Motor neuron (in vitro differentiated cells): ENCODE data around the gene LACTB. TPM values are rescaled to one million over a fixed set of nuclear protein-coding genes. Genes with fewer than 3 reads are reported as not detected.

Experiments used
- ATAC-seq, 8 experiments: fragments of 200-7000 bp; cut with Tn5 transposase; replicated peaks in 6 of 8; 2 replicates each; pipeline ENCODE4 v1.8.0; 2021; ENCODE audit warnings: mild to moderate bottlenecking in 8 of 8, moderate library complexity in 8 of 8
- H3K27ac ChIP-seq, 2 donors: fragments of 250-450 bp; sonication (Bioruptor Pico); 2 replicates each; pipeline ENCODE4 v1.9.0; 2021; ENCODE audit warnings: antibody characterized with exemption in 2 of 2, mild to moderate bottlenecking in 2 of 2, moderate library complexity in 1 of 2
- H3K4me1 ChIP-seq, 2 donors: fragments of 250-450 bp; sonication (Bioruptor Pico); replicated peaks in 1 of 2; 2 replicates each; pipeline ENCODE4 v1.6.1; 2021; ENCODE audit warnings: antibody characterized with exemption in 2 of 2, mild to moderate bottlenecking in 2 of 2, moderate library complexity in 1 of 2
- H3K4me3 ChIP-seq, 5 donors: fragments of 250-450 bp; sonication (Bioruptor Pico); 2 replicates each; pipeline ENCODE4 v1.9.0; 2021; ENCODE audit warnings: antibody characterized with exemption in 5 of 5, mild to moderate bottlenecking in 5 of 5, moderate library complexity in 4 of 5
- WGBS, 10 experiments: fragments of 450-650 bp; shearing (Covaris generic); methylation state at CpG; one replicate each; pipeline ENCODE4 v1.0.0; 2022; 5-methylcytosine and 5-hydroxymethylcytosine counted together
- in situ Hi-C, 9 experiments: fragments of 400-800 bp; cut with MboI; loops; one replicate each; pipeline ENCODE4 v1.15.0; 2021; ENCODE audit warnings: low sequenced_read_pairs in 9 of 9, low pct_unique_long_range_greater_than_20kb in 2 of 9; ENCODE audit not compliant: unreplicated experiment in 9 of 9
- total RNA-seq, 8 experiments: library from RNA; unstranded; fragments of 300-600 nt; gene quantifications; 2 replicates each; pipeline versions ENCODE4 v1.2.3 to v1.2.4, GENCODE V29; 2022

LACTB gene
- total RNA-seq, 8 experiments from 2014 or later = 11.8 to 27.3 (median 15.0) TPM

GRCh38 chr15:63140936-63141335 is 19.3 kb downstream of the LACTB start:
- ATAC-seq = no peak
- no peaks in the 10 kb centered on the region for H3K4me1 ChIP-seq
- WGBS, 10 experiments = 67 to 100% (median 92%) methylated on average over 1 to 2 of the region's 2 CpGs; no CpG with 5 or more reads in 3 of the 10 experiments
- no peak overlapping the region for H3K27ac ChIP-seq
- in situ Hi-C loops = no loop called here
- no peak overlapping the region for H3K4me3 ChIP-seq

GRCh38 chr15:63145426-63145825 is 23.8 kb downstream of the LACTB start:
- no peak for ATAC-seq
- Histone ChIP-seq H3K4me1 (no peaks in the 10 kb centered on the region), H3K4me3 (no peak overlapping the region), H3K27ac (no peak overlapping the region)
- WGBS, 10 experiments = 50 to 100% (median 69%) methylated on average over 1 to 2 of the region's 2 CpGs; no CpG with 5 or more reads in 6 of the 10 experiments
- in situ Hi-C loops = no loop called here

- ATAC-seq = peak in 1 of 8 experiments; percentile 14
- Histone ChIP-seq H3K4me3 (no peak overlapping the region), H3K4me1 (no peaks in the 10 kb centered on the region), H3K27ac (no peak overlapping the region)
- WGBS, 10 experiments = 65 to 100% (median 97%) methylated on average over 1 to 3 of the region's 3 CpGs; no CpG with 5 or more reads in 4 of the 10 experiments
- in situ Hi-C loops = no loop called here
Measured at GRCh38 chr15:63146684-63147083, 25.0 kb downstream of the LACTB start.

- Histone ChIP-seq H3K4me1 (peaks cover 6 to 7% of the 10 kb centered on the region in 2 donors), H3K27ac (no peak overlapping the region), H3K4me3 (no peak overlapping the region)
- ATAC-seq = no peak
- 100% methylated on average over 1 of the region's 1 CpG; no CpG with 5 or more reads in 3 of the 10 experiments for WGBS, 10 experiments
- in situ Hi-C loops = loop anchor here in 1 of 9 experiments (25.0 kb wide), 2 partner anchors 111 to 261 kb away; no protein-coding TSS in a partner anchor
Measured at GRCh38 chr15:63151665-63152064, 30.0 kb downstream of the LACTB start.

- peak overlapping the region; percentile 65 to 92 (median 72) for H3K4me3 ChIP-seq
- ATAC-seq = no peak
- in situ Hi-C loops = loop anchor here in 1 of 9 experiments (25.0 kb wide), 2 partner anchors 107 to 257 kb away; no protein-coding TSS in a partner anchor
- H3K27ac ChIP-seq = no peak overlapping the region
- peaks cover 7 to 9% of the 10 kb centered on the region in 2 donors for H3K4me1 ChIP-seq
- WGBS, 10 experiments = 44 to 86% (median 58%) methylated on average over 2 to 3 of the region's 3 CpGs; no CpG with 5 or more reads in 2 of the 10 experiments
Measured at GRCh38 chr15:63155486-63155885, 33.8 kb downstream of the LACTB start.

- Histone ChIP-seq H3K4me1 (peaks cover 7 to 9% of the 10 kb centered on the region in 2 donors), H3K27ac (peak overlapping the region; percentile 81 to 96), H3K4me3 (peak overlapping the region; percentile 65 to 92 (median 72))
- no peak for ATAC-seq
- WGBS, 10 experiments = 0 to 4% (median 2%) methylated on average over 1 to 10 of the region's 10 CpGs
- in situ Hi-C loops = loop anchor here in 1 of 9 experiments (25.0 kb wide), 2 partner anchors 106 to 256 kb away; no protein-coding TSS in a partner anchor
Measured at GRCh38 chr15:63156086-63156710, 34.5 kb downstream of the LACTB start.

- in situ Hi-C loops = loop anchor here in 1 of 9 experiments (25.0 kb wide), 2 partner anchors 106 to 256 kb away; no protein-coding TSS in a partner anchor
- ATAC-seq = peak in 2 of 8 experiments; percentile 3 to 7
- peaks cover 7 to 9% of the 10 kb centered on the region in 2 donors for H3K4me1 ChIP-seq
- H3K4me3 ChIP-seq = peak overlapping the region; percentile 65 to 92 (median 72)
- WGBS, 10 experiments = 0 to 3% (median 0%) methylated on average over 1 to 16 of the region's 16 CpGs; no CpG with 5 or more reads in 1 of the 10 experiments
- peak overlapping the region; percentile 81 to 96 for H3K27ac ChIP-seq
Measured at GRCh38 chr15:63156755-63157117, 35.1 kb downstream of the LACTB start.

- Histone ChIP-seq H3K27ac (peak within 1 kb of the TSS; percentile 81 to 96), H3K4me1 (peaks cover 7 to 9% of the 10 kb centered on the region in 2 donors), H3K4me3 (peak within 1 kb of the TSS; percentile 65 to 92 (median 72))
- in situ Hi-C loops = loop anchor here in 1 of 9 experiments (25.0 kb wide), 2 partner anchors 105 to 255 kb away; no protein-coding TSS in a partner anchor
- peak; percentile 80 to 97 (median 94) for ATAC-seq
- 0% methylated on average over 3 to 11 of the region's 60 CpGs; no CpG with 5 or more reads in 4 of the 10 experiments for WGBS, 10 experiments
Measured at GRCh38 chr15:63157118-63157843, 35.6 kb downstream of the LACTB start, which contains the start of gene RPS27L. Gene RPS27L (minus strand): TSS chr15:63157477. CDS start chr15:63157405, 72 bp downstream.

GRCh38 chr15:63157891-63158431 is 36.3 kb downstream of the LACTB start:
- in situ Hi-C loops = loop anchor here in 1 of 9 experiments (25.0 kb wide), 2 partner anchors 104 to 254 kb away; no protein-coding TSS in a partner anchor
- 0 to 17% (median 5%) methylated on average over 2 to 18 of the region's 18 CpGs for WGBS, 10 experiments
- H3K27ac ChIP-seq = peak overlapping the region; percentile 81 to 96
- peak; percentile 50 to 71 (median 66) for ATAC-seq
- H3K4me3 ChIP-seq = peak overlapping the region; percentile 65 to 92 (median 72)
- peaks cover 7 to 11% of the 10 kb centered on the region in 2 donors for H3K4me1 ChIP-seq

GRCh38 chr15:63160638-63161037 is 39.0 kb downstream of the LACTB start:
- in situ Hi-C loops = loop anchor here in 1 of 9 experiments (25.0 kb wide), 2 partner anchors 102 to 252 kb away; no protein-coding TSS in a partner anchor
- Histone ChIP-seq H3K4me1 (peaks cover 14 to 18% of the 10 kb centered on the region in 2 donors), H3K4me3 (no peak overlapping the region), H3K27ac (no peak overlapping the region)
- no peak for ATAC-seq

- peak in 5 of 8 experiments; percentile 30 to 90 (median 55) for ATAC-seq
- Histone ChIP-seq H3K27ac (no peak overlapping the region), H3K4me1 (peaks cover 10 to 17% of the 10 kb centered on the region in 2 donors), H3K4me3 (no peak overlapping the region)
- in situ Hi-C loops = loop anchor here in 1 of 9 experiments (25.0 kb wide), 2 partner anchors 99 to 249 kb away; no protein-coding TSS in a partner anchor
- 0 to 50% (median 16%) methylated on average over 1 to 3 of the region's 4 CpGs; no CpG with 5 or more reads in 4 of the 10 experiments for WGBS, 10 experiments
Measured at GRCh38 chr15:63163217-63163616, 41.6 kb downstream of the LACTB start.

- WGBS, 10 experiments = 61 to 100% (median 94%) methylated on average over 2 to 6 of the region's 6 CpGs
- no peak overlapping the region for H3K27ac ChIP-seq
- no peak for ATAC-seq
- peaks cover 10 to 15% of the 10 kb centered on the region in 2 donors for H3K4me1 ChIP-seq
- in situ Hi-C loops = loop anchor here in 1 of 9 experiments (25.0 kb wide), 2 partner anchors 97 to 247 kb away; no protein-coding TSS in a partner anchor
- no peak overlapping the region for H3K4me3 ChIP-seq
Measured at GRCh38 chr15:63165166-63165859, 43.7 kb downstream of the LACTB start.
